ENCODE data around the gene C4orf50.
"Not testable (repeated sequence)": the region's sequence is repeated elsewhere in the genome, so short reads cannot be mapped to it uniquely, and the experiment has no call there.

C4orf50 gene

GRCh38 chr4:6017030-6017429 is 1.2 kb downstream of the C4orf50 start:
- no peak for DNase-seq (ENCODE audit: low spot score)

GRCh38 chr4:6013564-6013963 is 4.7 kb downstream of the C4orf50 start:
- DNase-seq (ENCODE audit: low spot score) = no peak

GRCh38 chr4:6012200-6012599 is 6.0 kb downstream of the C4orf50 start:
- no peak for DNase-seq (ENCODE audit: low spot score)

- DNase-seq (ENCODE audit: low spot score) = peak; percentile 61
Measured at GRCh38 chr4:6011686-6012085, 6.5 kb downstream of the C4orf50 start.

DNA sequence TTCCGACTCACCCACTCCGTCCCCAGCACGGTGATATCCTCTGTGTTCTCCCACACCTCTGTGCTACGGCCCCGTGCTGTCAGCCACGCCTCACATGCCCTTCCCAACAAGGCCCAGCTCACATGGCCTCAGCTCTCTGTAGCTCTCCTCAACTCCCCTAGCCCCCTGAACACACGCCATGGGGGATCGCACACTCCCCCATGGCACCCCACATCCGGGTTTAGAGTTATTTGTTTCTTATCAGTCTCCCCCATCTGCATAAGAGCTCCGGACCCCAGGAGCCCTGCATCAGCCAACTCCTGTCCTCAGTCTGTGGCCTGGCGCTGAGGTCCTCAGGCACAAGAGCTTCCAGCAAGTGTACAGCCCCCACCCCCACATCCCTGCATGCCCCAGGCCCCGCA is 7.0 kb downstream of the C4orf50 start:
- no peak for DNase-seq (ENCODE audit: low spot score)

- no peak for DNase-seq (ENCODE audit: low spot score)
Measured at GRCh38 chr4:6010789-6011188, 7.4 kb downstream of the C4orf50 start.

- no peak for DNase-seq (ENCODE audit: low spot score)
Measured at GRCh38 chr4:6009452-6009851, 8.8 kb downstream of the C4orf50 start.

DNA sequence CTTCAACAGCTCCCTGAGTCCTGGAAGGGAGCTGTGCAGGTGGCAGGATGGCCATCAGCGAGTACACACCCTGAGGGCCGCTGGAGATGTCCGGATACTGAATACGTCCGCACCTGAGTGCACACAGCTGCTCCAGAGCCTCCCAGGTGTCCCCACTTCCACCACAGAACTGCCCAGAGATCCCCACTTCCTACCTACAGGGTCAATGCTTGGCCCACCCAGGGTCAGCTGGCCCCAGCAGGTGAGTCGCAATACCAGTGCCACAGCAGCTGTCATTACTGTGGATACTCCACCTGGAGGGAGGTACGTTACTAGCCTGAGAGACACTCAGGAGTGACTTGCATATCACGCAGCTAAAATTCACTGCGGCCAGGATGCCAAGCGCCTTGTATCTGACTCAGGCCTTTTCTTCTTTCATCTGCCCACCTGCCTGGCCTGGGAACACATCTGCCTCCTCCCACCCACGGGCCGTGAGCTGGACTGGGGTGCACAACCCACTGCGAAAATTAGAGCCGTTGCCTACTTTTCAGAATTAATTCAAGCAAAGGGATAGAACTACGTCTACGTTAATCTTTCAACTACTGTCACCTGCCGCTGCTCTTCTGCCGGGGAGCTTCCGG is 9.4 kb downstream of the C4orf50 start:
- no peak for DNase-seq (ENCODE audit: low spot score)

GRCh38 chr4:6008092-6008551 is 10.1 kb downstream of the C4orf50 start:
- DNase-seq (ENCODE audit: low spot score) = no peak

- DNase-seq (ENCODE audit: low spot score) = no peak
Measured at GRCh38 chr4:6005175-6005574, 13.1 kb downstream of the C4orf50 start.

DNA sequence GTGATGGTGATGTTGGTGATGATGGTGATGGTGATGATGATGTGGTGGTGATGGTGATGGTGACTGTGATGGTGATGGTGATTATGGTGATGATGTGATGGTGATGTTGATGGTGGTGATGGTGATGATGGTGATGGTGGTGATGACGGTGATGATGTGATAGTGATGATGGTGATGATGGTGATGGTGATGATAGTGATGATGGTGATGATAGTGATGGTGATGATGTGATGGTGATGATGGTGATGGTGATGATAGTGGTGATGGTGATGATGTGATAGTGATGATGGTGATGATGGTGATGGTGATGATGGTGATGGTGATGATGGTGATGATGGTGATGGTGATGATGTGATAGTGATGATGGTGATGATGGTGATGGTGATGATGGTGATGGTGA is 14.7 kb downstream of the C4orf50 start:
- not testable (repeated sequence) for DNase-seq (ENCODE audit: low spot score)

- no peak for DNase-seq (ENCODE audit: low spot score)
Measured at GRCh38 chr4:6002926-6003325, 15.3 kb downstream of the C4orf50 start.

- DNase-seq (ENCODE audit: low spot score) = no peak
Measured at GRCh38 chr4:6002492-6002833, 15.8 kb downstream of the C4orf50 start.

GRCh38 chr4:6001680-6002491 is 16.3 kb downstream of the C4orf50 start:
- peak; percentile 94 for DNase-seq (ENCODE audit: low spot score)

- no peak for DNase-seq (ENCODE audit: low spot score)
Measured at GRCh38 chr4:5999830-6000365, 18.3 kb downstream of the C4orf50 start.

DNA sequence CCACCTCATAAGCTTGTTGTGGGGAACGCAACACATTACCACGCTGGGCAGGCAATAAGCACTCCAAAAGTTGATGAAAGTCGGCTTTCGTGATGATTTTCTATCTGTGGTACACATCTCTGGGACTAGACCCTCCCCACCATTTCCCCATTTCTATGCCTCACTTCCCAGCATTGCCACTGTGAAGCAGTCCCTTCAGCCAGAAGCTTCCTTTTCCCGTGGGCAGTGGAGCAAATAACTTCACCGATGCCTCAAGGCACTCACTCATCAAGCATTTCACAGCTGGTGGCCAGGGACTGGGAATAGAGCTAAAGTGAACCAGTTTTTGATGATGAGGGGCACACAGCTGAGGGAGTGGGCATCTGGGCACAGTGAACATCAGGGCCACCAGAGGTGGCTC is 18.9 kb downstream of the C4orf50 start:
- DNase-seq (ENCODE audit: low spot score) = no peak

- peak; percentile 85 for DNase-seq (ENCODE audit: low spot score)
Measured at GRCh38 chr4:5998333-5998936, 19.8 kb downstream of the C4orf50 start.

DNA sequence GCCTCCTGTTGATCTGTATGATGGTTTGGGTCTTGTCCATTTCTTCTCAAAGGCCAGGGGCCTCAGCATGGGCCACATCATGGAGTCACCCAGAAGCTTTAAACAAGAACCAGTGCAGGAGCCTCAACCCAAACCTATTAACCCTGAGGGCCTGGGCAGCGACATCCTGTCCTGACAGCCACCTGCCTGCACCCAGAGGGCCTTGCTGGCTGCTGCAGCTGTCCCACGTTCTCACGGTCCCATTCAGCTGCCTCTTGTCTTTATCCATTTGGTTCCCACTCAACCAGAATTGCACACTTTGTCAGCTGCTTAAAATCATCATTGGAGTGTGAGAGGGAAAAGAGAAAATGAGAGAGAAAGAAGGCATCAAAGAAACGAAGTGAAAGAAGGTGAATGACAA is 21.6 kb downstream of the C4orf50 start:
- no peak for DNase-seq (ENCODE audit: low spot score)

- DNase-seq (ENCODE audit: low spot score) = no peak
Measured at GRCh38 chr4:5995901-5996623, 22.2 kb downstream of the C4orf50 start.

- DNase-seq (ENCODE audit: low spot score) = no peak
Measured at GRCh38 chr4:5993876-5994811, 24.1 kb downstream of the C4orf50 start.

GRCh38 chr4:5993346-5993745 is 24.9 kb downstream of the C4orf50 start:
- DNase-seq (ENCODE audit: low spot score) = not testable (repeated sequence)

All from SK-N-DZ (cell line).